ENCODE results near the gene NANOGP8.

NANOGP8 gene

DNA sequence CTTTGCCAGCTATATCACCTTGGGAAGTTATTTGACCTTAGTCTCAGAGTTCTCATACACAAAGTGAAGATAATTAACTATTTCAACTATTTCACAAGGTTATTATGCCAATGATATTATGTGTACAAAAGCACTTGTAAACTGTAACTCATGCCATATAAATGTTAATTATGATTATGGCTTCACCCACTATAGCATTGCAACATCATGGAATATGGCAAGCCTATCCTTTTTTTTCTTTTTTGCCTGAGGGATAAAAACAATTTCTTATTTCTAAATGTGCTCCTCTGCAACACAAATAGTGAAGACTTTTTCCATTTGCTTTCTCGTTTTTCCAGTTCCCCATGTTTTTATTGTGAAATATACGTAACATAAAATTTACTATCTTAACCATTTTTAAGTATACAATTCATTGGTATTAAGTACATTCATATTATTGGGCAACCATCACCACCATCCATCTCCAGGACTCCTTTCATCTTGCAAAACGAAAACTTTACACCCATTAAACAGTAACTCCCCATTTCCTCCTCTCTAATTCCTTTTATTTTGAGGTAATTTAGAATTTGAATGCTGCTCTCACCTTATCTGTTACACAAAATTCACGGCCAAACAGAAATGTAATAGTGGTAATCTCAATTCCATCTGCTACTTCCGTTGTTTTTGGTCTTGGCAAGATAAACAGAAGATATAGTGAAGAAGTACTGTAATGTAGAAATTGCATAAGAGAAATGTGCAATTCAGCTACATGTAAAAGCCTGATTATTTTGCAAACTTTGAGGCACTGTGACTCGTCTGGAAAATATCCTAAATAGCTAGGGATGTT lies 46.3 kb downstream of the NANOGP8 start:
- DNase-seq (ENCODE audit: low read depth in 1 of 2, low spot score in 1 of 2): no peak
- no peak for TF ChIP-seq JUND (IDR thresholded peaks at IDR 0.05; ENCODE audit: low read depth)
- in situ Hi-C loops (cut with HindIII; ENCODE audit: low pct_unique_long_range_greater_than_20kb, low sequenced_read_pairs): no loop called here

Data from T47D (cell line).